ENCODE data around the gene AGPS. TPM values are rescaled to one million over a fixed set of nuclear protein-coding genes. Genes with fewer than 3 reads are reported as not detected.

AGPS gene
- total and polyA plus RNA-seq, 9 of the 15 experiments (the other 6 are each of a cell fraction or from before 2014, with no cell fraction given), result 15.5 to 211 (median 63.1) TPM

DNA sequence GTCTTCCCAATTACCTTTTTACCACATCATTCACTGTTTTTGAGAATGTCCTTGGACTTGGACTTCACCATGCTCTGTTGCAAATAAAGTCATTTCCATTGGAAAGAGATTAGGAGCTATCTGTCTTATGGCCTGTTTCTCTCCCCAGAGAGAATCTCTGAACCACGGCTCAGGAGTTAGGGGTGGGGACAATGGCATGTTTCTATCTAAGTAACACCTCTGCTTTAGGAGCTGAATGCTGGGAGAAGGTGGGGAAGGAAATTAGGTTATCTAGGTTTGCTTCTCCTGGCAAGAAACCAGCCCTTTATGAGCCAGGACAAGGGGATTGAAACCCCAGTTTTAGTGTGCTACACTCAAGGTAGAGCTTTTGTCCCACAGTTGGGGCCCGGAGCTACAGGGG, 86.3 kb downstream of the AGPS start:
- no peak for DNase-seq (ENCODE audit: extremely low read depth in 1 of 4, low spot score in 3 of 4)
- Histone ChIP-seq H3K4me1 (replicated peaks in 1 of 2; ENCODE audit: control insufficient read depth in 2 of 2, insufficient read depth in 2 of 2, low read length in 2 of 2) (no peaks in the 10 kb centered on the region), H3K4me2 (ENCODE audit: insufficient read depth, low read length) (no peak overlapping the region), H3K9me1 (ENCODE audit: control insufficient read depth, insufficient read depth, low read length) (no peaks in the 10 kb centered on the region), H3K27me3 (ENCODE audit: control insufficient read depth in 2 of 2, insufficient read depth in 2 of 2, low read length in 2 of 2) (no peaks in the 10 kb centered on the region), H3K27ac (ENCODE audit: extremely low read depth, low read depth, low read length) (no peak overlapping the region), H3K4me3 (no peak overlapping the region), H3K9ac (ENCODE audit: insufficient read depth in 1 of 2, low read depth in 2 of 2, low read length in 2 of 2) (no peak overlapping the region), H4K20me1 (replicated peaks; ENCODE audit: control insufficient read depth, insufficient read depth, low read length) (no peaks in the 10 kb centered on the region), H2AFZ (ENCODE audit: low read depth, low read length) (no peak overlapping the region), H3K9me3 (replicated peaks; ENCODE audit: control insufficient read depth, insufficient read depth, low read depth, low read length) (peaks cover 4% of the 10 kb centered on the region; the same call in 1 of the 2 replicates), H3K36me3 (ENCODE audit: control insufficient read depth, insufficient read depth, low read length) (peaks cover 27% of the 10 kb centered on the region; the same call in 1 of the 3 replicates), H3K79me2 (ENCODE audit: control insufficient read depth, insufficient read depth, low read length) (no peaks in the 10 kb centered on the region)
- BruUV-seq (replicated peaks), result no TSS peak
- TF ChIP-seq, protein P1, sequence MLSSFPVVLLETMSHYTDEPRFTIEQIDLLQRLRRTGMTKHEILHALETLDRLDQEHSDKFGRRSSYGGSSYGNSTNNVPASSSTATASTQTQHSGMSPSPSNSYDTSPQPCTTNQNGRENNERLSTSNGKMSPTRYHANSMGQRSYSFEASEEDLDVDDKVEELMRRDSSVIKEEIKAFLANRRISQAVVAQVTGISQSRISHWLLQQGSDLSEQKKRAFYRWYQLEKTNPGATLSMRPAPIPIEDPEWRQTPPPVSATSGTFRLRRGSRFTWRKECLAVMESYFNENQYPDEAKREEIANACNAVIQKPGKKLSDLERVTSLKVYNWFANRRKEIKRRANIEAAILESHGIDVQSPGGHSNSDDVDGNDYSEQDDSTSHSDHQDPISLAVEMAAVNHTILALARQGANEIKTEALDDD (IDR thresholded peaks at IDR 0.05), result no peak
- TF ChIP-seq, protein P2, sequence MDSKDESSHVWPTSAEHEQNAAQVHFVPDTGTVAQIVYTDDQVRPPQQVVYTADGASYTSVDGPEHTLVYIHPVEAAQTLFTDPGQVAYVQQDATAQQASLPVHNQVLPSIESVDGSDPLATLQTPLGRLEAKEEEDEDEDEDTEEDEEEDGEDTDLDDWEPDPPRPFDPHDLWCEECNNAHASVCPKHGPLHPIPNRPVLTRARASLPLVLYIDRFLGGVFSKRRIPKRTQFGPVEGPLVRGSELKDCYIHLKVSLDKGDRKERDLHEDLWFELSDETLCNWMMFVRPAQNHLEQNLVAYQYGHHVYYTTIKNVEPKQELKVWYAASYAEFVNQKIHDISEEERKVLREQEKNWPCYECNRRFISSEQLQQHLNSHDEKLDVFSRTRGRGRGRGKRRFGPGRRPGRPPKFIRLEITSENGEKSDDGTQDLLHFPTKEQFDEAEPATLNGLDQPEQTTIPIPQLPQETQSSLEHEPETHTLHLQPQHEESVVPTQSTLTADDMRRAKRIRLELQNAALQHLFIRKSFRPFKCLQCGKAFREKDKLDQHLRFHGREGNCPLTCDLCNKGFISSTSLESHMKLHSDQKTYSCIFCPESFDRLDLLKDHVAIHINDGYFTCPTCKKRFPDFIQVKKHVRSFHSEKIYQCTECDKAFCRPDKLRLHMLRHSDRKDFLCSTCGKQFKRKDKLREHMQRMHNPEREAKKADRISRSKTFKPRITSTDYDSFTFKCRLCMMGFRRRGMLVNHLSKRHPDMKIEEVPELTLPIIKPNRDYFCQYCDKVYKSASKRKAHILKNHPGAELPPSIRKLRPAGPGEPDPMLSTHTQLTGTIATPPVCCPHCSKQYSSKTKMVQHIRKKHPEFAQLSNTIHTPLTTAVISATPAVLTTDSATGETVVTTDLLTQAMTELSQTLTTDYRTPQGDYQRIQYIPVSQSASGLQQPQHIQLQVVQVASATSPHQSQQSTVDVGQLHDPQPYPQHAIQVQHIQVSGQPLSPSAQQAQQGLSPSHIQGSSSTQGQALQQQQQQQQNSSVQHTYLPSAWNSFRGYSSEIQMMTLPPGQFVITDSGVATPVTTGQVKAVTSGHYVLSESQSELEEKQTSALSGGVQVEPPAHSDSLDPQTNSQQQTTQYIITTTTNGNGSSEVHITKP (IDR thresholded peaks at IDR 0.05; ENCODE audit: partially characterized antibody), result no peak
- TF ChIP-seq HDAC1 (IDR thresholded peaks at IDR 0.05), result no peak
- TF ChIP-seq NR1H2 (CRISPR knock-in tag; IDR thresholded peaks at IDR 0.05), result no peak
- no peak for TF ChIP-seq NR4A1 (CRISPR knock-in tag; IDR thresholded peaks at IDR 0.05)
- no peak for TF ChIP-seq NR4A1 (tag; IDR thresholded peaks at IDR 0.05)
- TF ChIP-seq, protein P3, sequence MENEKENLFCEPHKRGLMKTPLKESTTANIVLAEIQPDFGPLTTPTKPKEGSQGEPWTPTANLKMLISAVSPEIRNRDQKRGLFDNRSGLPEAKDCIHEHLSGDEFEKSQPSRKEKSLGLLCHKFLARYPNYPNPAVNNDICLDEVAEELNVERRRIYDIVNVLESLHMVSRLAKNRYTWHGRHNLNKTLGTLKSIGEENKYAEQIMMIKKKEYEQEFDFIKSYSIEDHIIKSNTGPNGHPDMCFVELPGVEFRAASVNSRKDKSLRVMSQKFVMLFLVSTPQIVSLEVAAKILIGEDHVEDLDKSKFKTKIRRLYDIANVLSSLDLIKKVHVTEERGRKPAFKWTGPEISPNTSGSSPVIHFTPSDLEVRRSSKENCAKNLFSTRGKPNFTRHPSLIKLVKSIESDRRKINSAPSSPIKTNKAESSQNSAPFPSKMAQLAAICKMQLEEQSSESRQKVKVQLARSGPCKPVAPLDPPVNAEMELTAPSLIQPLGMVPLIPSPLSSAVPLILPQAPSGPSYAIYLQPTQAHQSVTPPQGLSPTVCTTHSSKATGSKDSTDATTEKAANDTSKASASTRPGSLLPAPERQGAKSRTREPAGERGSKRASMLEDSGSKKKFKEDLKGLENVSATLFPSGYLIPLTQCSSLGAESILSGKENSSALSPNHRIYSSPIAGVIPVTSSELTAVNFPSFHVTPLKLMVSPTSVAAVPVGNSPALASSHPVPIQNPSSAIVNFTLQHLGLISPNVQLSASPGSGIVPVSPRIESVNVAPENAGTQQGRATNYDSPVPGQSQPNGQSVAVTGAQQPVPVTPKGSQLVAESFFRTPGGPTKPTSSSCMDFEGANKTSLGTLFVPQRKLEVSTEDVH (IDR thresholded peaks at IDR 0.05; ENCODE audit: low read depth, partially characterized antibody), result no peak
- TF ChIP-seq, protein P4, sequence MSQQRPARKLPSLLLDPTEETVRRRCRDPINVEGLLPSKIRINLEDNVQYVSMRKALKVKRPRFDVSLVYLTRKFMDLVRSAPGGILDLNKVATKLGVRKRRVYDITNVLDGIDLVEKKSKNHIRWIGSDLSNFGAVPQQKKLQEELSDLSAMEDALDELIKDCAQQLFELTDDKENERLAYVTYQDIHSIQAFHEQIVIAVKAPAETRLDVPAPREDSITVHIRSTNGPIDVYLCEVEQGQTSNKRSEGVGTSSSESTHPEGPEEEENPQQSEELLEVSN (IDR thresholded peaks at IDR 0.05; ENCODE audit: borderline replicate concordance in 1 of 2, extremely low read depth in 1 of 2, insufficient read depth in 1 of 2, insufficient read length in 1 of 2, low read depth in 1 of 2, low read length in 1 of 2, poor library complexity in 1 of 2, severe bottlenecking in 1 of 2), result no peak
- no peak for TF ChIP-seq GATAD2A (IDR thresholded peaks at IDR 0.05)
- TF ChIP-seq, protein P5, sequence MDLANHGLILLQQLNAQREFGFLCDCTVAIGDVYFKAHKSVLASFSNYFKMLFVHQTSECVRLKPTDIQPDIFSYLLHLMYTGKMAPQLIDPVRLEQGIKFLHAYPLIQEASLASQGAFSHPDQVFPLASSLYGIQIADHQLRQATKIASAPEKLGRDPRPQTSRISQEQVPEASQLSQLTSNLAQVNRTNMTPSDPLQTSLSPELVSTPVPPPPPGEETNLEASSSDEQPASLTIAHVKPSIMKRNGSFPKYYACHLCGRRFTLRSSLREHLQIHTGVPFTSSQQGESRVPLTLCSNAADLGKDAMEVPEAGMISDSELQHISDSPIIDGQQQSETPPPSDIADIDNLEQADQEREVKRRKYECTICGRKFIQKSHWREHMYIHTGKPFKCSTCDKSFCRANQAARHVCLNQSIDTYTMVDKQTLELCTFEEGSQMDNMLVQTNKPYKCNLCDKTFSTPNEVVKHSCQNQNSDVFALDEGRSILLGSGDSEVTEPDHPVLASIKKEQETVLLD (IDR thresholded peaks at IDR 0.05), result no peak
- TF ChIP-seq FIP1L1 (IDR thresholded peaks at IDR 0.05; ENCODE audit: low read depth, low read length, poor library complexity, severe bottlenecking), result no peak
- TF ChIP-seq CBX1 (IDR thresholded peaks at IDR 0.05; ENCODE audit: low read depth), result no peak
- no peak for TF ChIP-seq TRIM28 (IDR thresholded peaks at IDR 0.05)
- WGBS (ENCODE audit: insufficient coverage, low coverage, missing lambda C conversion rate), result 96% methylated on average over 2 of the region's 2 CpGs
- no peak for ATAC-seq
- intact Hi-C loops (cut with micrococcal nuclease), result no loop called here
- CTCF ChIA-PET (ENCODE audit: low intra/inter-chr PET ratio), result no interaction called here
- POLR2A ChIA-PET, result interaction anchor here (0.7 to 0.9 kb wide), 2 partner anchors 8 to 10 kb away, joined by 3 read pairs; no protein-coding TSS in a partner anchor
- in situ Hi-C loops (cut with MboI), result no loop called here
- FAIRE-seq, result no peak
